GM21390 (cell line): Measurements from ENCODE around the gene RNU7-1.

ENCODE experiments used
- ATAC-seq: cut with Tn5 transposase; IDR thresholded peaks from one replicate; pipeline ENCODE4 v1.9.1; 2021; ENCODE audit not compliant: unreplicated experiment

RNU7-1 gene

GRCh38 chr12:6952121-6952862 lies 8.7 kb downstream of the RNU7-1 start:
- no peak for ATAC-seq

GRCh38 chr12:6952863-6953441 lies 9.3 kb downstream of the RNU7-1 start:
- no peak for ATAC-seq

- peak; percentile 45 for ATAC-seq
Measured at GRCh38 chr12:6953442-6954315, 10.1 kb downstream of the RNU7-1 start.

- ATAC-seq: no peak
Measured at GRCh38 chr12:6954316-6955107, 10.9 kb downstream of the RNU7-1 start.

GRCh38 chr12:6955108-6956020 lies 11.7 kb downstream of the RNU7-1 start:
- ATAC-seq: no peak

- no peak for ATAC-seq
Measured at GRCh38 chr12:6956021-6956727, 12.6 kb downstream of the RNU7-1 start.

GRCh38 chr12:6957151-6957701 lies 13.6 kb downstream of the RNU7-1 start:
- no peak for ATAC-seq

GRCh38 chr12:6957741-6958608 lies 14.4 kb downstream of the RNU7-1 start:
- ATAC-seq: no peak

GRCh38 chr12:6958609-6959057 lies 15.0 kb downstream of the RNU7-1 start:
- ATAC-seq: no peak

- ATAC-seq: peak; percentile 50
Measured at GRCh38 chr12:6959058-6959804, 15.6 kb downstream of the RNU7-1 start.

GRCh38 chr12:6959805-6960592 lies 16.4 kb downstream of the RNU7-1 start:
- no peak for ATAC-seq

GRCh38 chr12:6960593-6961277 lies 17.1 kb downstream of the RNU7-1 start:
- ATAC-seq: no peak

- ATAC-seq: no peak
Measured at GRCh38 chr12:6961278-6961694, 17.7 kb downstream of the RNU7-1 start.

GRCh38 chr12:6961695-6962284 lies 18.2 kb downstream of the RNU7-1 start:
- no peak for ATAC-seq

GRCh38 chr12:6962285-6963015 lies 18.8 kb downstream of the RNU7-1 start:
- no peak for ATAC-seq
